Inferior parietal cortex (tissue), 1 donor: ENCODE measurements around the gene NXPH4.

Experiments
- DNase-seq: peaks from one replicate; pipeline ENCODE4 v3.0.0-alpha.2; 2016; ENCODE audit errors: extremely low spot score

The NXPH4 gene

DNA sequence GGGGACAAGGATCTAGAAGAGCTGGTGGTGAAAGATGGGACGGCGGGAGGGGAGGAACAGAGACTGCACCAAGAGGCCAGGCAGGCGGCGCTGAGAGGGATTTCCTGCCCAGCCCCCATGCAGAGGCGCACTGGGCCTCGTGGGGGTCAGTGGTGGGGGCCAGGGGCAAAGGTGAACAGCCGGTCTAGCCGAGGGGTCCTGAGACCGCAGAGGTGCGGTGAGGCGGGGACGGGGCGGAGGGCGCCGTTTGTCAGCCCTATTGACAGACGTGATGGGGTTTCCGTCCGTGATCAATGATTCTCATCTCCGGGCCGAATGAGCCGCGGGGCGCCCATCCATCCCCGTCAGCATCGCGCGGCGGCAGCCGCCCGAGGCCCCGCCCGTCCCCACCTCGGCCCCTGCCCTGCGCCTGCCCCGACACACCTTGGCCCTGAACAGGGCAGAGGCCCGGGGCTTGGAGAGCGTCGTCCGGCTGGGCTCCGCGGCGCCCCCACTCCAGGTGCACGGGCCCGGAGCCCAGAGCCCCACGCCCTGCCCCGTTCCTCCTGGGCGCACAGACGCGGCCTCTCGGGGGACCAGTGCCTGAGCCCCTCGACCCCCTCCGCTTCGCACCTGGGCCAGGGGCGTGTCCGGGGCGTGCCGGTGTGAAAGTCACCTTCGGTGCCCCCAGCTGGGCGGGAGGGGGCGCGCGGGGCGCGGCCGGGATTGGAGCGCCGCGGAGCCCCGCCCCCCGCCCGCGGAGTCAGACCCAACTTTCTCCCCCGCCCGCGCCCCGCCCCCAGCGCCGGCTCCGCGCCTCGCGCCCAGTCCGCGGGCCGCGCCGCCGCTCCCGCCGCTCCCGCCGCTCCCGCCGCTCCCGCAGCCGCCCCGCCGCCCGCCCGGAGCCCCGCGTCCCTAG is at the start of gene NXPH4:
Gene NXPH4, plus strand, starts transcription at position 781 of the 898 bp plus-strand sequence. CDS start 176 bp downstream, outside the sequence.
- no peak for DNase-seq

DNA sequence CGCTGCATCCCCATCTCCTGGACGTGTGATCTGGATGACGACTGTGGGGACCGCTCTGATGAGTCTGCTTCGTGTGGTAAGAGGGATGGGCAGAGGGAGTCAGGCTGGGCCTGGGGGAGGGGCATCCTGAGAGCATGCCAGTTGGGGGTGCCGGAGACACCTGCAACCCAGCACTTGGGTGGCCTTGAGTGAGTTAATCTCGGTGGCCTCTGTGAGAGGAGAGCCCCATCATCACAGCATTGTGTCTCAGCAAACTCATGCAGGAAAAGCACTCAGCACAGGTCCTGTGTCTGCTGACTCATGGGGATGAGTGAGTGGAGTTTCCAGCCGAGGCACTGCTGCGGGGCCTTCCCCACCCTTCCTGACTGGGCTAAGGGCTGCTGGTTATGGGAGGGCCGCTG is 49.6 kb upstream of the NXPH4 start:
- no peak for DNase-seq

DNA sequence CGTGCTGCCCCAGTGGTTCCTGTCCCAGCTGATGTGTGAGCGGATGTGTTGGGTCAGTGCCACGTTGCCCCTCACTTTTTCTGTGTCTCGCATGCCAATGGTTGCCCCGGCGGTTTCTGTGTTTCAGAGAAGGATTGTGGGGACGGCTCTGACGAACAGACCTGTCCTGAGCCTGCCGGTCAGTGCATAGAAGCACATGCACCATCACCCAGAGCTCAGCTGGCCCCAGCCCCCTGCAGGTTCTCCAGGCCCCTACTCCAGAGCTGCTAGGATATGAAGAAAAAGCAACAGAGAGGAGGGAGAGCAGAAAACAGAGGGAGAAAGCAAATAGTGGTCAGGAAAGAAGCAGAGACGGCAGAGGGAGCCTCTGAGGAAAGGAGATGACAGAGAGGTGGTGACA is 48.5 kb upstream of the NXPH4 start:
- no peak for DNase-seq

DNA sequence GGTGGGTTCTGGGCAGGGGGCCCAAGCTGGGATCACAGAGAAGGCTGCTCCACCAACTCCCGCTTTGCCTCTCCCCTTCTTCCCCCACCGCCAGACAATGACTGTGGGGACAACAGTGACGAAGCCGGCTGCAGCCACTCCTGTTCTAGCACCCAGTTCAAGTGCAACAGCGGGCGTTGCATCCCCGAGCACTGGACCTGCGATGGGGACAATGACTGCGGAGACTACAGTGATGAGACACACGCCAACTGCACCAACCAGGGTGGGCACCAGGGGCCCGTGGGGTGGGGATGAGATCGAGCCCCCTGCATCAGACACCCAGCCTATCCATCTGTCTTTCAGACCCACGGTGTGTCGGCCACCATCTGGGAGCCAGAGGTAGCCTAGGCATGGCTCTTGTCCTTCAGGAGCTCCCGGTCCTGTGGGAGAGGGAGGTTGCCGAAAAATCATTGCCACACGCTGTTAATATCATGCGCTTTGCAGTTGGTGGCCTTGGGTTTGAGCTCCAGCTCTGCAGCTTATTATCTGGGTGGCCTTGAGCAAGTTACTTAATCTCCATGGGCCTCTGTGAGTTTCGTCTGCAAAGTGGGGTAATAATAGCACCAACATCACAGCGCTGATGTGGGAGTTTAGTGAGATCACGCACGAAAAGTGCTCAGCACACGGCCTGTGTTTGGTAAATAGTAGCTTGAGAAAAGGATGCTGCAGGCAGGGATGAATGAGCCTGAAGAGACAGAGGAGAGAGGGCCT is 47.4 kb upstream of the NXPH4 start:
- DNase-seq = no peak

DNA sequence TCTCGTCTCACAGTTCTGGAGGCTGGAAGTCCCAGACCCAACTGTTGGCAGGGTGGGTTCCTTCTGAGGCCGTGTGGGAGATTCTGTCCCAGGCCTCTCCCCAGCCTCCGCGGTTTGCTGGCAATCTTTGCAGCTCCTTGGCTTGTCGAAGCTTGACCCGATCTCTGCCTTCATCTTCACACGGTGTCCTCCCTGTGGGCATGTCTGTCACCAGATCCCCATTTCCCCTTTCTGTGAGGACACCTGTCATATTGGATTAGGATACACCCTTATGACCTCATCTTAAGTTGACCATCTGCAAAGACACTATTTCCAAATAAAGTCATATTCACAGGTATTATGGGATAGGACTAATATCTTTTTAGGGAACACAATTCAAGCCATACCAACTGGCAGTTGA is 46.6 kb upstream of the NXPH4 start:
- DNase-seq = no peak

DNA sequence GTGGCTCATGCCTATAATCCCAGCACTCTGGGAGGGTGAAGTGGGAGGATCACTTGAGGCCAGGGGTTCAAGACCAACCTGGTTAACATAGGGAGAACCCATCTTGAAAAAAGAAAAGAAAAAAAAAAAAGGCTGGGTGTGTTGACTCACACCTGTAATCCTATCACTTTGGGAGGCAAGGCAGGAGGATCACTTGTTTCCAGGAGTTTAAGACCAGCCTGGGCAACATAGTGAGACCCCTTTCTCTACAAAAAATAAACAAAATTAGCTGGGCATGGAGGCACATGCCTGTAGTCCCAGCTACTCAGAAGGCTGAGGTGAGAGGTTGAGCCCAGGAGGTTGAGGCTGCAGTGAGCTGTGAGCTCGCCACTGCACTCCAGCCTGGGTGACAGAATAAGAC is 46.2 kb upstream of the NXPH4 start:
- DNase-seq = no peak

DNA sequence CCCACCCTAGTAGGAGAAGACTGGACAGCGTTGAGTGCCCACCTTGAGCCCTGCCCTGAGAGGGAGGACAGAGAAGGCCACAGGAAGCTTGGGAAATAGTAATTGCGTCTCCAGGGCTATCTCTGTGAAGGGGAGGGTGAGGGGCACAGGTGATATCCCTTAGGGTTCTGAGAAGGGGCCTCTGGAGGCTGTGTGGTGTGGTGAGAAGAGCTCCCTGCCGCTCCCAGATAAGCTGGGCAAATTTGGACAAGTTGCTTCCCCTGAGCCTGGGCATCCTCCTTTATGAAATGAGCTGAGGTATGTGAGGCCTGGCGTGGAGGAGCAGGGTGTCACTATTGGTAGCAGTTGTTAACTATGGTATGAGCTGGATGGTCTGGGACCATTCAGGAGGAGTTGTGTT is 45.7 kb upstream of the NXPH4 start:
- DNase-seq = no peak

DNA sequence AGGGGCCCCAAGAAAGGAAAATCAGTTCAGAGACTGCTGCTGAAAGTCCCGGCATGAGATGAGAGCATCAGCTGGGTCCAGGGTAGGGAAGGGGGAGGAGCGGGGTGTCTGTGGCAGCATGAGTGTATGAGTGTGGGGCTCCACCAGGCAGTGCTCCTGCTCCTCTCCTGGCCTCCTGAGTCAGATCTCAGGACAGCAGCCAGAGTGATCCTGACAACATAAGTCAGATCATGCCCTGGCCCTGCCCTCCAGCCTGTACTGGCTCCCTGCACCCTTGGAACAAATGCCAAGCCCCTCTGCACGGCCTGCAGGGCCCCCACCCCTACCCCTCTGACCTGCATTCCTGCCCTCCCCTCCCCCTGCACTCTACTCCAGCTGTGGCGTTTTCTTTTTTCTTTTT is 44.9 kb upstream of the NXPH4 start:
- no peak for DNase-seq

DNA sequence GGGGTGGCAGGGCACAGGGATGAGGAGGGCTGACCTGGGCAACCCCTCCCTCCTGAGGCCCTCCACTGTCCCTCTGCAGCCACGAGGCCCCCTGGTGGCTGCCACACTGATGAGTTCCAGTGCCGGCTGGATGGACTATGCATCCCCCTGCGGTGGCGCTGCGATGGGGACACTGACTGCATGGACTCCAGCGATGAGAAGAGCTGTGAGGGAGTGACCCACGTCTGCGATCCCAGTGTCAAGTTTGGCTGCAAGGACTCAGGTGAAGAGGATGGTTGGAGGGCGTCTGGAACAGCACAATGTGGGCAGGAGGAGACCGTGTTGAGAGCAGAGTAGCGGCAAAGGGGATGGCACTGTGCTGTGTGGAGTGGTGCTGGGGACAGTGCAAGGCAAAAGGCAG is 43.5 kb upstream of the NXPH4 start:
- no peak for DNase-seq

DNA sequence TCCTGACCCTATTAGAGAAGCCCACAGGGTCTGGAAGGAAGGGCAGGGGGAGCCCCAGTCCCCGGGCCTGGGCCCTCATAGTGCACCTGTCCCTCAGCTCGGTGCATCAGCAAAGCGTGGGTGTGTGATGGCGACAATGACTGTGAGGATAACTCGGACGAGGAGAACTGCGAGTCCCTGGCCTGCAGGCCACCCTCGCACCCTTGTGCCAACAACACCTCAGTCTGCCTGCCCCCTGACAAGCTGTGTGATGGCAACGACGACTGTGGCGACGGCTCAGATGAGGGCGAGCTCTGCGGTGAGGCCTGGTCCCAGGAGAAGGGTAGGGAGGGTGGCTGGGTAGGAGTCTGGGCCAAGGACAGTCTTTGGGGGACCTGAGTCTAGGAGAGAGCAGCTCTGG is 42.9 kb upstream of the NXPH4 start:
- no peak for DNase-seq

DNA sequence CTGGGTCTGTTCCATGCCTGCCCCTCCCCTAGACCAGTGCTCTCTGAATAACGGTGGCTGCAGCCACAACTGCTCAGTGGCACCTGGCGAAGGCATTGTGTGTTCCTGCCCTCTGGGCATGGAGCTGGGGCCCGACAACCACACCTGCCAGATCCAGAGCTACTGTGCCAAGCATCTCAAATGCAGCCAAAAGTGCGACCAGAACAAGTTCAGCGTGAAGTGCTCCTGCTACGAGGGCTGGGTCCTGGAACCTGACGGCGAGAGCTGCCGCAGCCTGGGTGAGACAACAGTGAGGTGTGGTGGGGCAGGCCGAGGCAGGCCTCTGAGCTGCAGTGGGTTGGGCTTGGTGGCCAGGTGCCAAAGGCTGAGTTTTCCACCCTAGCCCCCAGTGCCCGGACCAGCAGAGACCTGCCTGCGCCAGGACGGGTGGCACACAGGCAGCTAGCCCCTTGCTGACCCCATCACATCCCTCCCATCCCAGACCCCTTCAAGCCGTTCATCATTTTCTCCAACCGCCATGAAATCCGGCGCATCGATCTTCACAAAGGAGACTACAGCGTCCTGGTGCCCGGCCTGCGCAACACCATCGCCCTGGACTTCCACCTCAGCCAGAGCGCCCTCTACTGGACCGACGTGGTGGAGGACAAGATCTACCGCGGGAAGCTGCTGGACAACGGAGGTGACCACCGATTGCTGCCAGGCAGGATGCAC is 41.0 kb upstream of the NXPH4 start:
- peak; percentile 79 for DNase-seq

DNA sequence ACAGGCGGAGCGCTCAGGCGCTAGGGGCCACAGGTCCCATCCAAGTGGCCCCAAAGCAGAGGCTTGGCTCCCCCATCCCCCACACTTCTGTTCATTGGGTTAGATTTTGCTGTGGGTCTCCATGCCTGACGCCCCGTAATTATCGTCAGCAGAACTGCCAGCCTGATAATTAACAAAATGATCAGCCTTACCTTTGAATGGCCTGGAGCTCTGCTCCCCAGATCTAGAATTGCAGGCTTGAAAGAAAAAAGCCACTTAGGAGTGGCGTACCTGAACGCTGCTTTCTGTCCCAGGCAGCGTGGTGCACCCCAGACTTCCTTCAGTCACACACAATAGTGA is 40.5 kb upstream of the NXPH4 start:
- DNase-seq = no peak

DNA sequence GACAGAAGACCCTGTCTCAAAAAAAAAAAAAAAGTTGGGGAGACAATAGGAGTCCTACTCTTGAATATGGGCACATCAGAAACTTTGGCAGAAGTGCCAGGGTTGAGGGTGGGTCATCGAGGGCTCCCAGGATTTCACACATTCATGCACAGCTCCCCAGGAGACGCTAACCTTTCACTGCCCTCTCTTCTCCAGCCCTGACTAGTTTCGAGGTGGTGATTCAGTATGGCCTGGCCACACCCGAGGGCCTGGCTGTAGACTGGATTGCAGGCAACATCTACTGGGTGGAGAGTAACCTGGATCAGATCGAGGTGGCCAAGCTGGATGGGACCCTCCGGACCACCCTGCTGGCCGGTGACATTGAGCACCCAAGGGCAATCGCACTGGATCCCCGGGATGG is 39.7 kb upstream of the NXPH4 start:
- DNase-seq = no peak

DNA sequence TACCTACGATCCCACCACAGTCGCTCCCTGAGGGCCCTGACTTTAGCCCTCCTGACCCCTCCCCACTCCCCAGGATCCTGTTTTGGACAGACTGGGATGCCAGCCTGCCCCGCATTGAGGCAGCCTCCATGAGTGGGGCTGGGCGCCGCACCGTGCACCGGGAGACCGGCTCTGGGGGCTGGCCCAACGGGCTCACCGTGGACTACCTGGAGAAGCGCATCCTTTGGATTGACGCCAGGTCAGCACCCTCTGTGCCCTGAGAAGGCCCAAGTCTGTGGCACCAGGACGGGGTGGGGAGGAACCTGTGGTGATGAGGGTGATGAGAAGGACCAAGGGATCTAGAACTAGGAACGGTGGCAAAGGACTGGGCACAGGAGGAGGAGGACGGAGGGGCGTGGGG is 39.2 kb upstream of the NXPH4 start:
- DNase-seq = no peak

DNA sequence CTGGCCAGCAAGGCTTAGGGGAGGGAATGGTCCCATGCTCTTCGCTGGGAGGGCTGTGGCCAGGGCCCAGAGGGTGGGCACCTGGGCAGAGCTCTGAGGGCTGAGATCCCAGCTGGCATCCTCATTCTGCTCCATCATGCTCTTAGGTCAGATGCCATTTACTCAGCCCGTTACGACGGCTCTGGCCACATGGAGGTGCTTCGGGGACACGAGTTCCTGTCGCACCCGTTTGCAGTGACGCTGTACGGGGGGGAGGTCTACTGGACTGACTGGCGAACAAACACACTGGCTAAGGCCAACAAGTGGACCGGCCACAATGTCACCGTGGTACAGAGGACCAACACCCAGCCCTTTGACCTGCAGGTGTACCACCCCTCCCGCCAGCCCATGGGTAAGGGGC is 38.4 kb upstream of the NXPH4 start:
- no peak for DNase-seq

DNA sequence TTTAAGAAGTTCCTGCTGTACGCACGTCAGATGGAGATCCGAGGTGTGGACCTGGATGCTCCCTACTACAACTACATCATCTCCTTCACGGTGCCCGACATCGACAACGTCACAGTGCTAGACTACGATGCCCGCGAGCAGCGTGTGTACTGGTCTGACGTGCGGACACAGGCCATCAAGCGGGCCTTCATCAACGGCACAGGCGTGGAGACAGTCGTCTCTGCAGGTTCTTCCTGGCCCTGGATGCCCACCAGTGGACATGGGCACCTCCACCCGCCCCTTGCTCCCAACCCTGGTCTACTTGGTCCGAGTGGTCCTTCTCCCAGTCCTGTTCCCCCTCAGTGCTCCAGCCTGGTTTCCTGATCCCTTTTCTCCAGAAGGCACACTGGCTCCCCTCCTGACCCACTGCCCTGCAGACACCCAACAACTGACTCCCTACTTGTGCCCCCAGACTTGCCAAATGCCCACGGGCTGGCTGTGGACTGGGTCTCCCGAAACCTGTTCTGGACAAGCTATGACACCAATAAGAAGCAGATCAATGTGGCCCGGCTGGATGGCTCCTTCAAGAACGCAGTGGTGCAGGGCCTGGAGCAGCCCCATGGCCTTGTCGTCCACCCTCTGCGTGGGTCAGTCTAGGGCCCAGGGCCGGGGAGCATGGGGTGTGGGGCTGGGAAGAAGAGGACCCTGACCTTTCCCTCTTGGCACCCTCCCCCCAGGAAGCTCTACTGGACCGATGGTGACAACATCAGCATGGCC is 37.1 kb upstream of the NXPH4 start:
- no peak for DNase-seq

DNA sequence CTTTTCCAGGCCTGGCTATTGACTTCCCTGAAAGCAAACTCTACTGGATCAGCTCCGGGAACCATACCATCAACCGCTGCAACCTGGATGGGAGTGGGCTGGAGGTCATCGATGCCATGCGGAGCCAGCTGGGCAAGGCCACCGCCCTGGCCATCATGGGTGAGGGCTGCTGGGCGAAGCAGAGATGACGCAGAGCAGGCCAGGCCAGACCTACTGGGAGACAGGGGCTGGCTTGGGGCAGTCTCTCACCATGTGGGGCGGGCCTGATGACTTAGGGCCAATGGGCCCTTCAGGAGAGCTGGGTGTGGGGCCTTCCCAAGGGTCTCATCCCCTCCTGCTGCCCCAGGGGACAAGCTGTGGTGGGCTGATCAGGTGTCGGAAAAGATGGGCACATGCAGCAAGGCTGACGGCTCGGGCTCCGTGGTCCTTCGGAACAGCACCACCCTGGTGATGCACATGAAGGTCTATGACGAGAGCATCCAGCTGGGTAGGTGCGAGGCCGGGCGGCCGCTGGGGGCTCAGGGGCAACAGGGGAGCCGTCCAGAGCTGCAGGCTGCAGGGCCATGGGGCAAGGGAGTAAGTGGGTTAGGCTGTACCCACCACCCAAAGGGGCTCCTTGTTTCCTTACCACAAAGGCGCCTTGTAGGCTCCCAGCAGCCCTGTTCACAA is 36.1 kb upstream of the NXPH4 start:
- no peak for DNase-seq

DNA sequence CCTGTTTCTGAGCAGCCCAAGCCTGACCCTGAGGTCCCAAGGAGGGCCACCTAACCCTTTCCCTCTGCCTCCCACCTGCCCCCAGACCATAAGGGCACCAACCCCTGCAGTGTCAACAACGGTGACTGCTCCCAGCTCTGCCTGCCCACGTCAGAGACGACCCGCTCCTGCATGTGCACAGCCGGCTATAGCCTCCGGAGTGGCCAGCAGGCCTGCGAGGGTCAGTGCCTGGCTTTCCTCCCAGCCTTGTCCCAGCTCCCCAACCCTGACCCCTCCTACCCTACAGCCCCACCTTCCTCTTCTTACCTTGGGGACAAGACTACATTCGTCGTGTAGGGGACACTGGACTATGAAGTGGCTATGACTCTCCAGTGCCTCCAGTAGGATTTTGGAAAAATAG is 35.5 kb upstream of the NXPH4 start:
- no peak for DNase-seq

DNA sequence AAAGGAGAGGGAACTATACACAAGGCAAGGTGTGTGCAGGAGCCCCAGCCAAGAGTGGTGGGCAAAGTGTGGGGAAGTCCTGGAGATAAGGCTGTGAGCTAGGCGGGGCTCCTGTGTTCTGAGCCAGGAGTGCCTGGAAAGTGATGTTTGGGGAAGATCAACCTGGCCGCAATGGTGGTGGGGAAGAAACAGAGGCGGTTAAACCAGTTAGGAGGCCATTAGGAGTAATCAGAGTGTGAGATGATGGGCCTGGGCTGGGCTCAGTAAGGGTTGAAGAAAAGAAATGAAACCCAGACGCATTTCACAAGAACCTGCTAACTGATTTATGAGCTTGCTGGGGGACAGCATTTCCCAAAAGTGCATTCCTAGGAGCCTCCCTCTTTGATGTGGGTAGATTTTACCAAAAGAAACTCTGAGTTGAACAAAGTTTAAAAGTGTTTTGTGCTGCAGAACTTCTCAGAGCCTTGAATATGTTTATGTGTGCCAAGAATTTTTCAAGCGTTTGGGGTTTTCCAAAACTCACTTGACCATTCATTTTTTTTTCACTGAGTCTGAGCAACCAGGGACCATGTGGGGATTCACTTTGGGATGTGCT is 34.9 kb upstream of the NXPH4 start:
- DNase-seq = no peak

DNA sequence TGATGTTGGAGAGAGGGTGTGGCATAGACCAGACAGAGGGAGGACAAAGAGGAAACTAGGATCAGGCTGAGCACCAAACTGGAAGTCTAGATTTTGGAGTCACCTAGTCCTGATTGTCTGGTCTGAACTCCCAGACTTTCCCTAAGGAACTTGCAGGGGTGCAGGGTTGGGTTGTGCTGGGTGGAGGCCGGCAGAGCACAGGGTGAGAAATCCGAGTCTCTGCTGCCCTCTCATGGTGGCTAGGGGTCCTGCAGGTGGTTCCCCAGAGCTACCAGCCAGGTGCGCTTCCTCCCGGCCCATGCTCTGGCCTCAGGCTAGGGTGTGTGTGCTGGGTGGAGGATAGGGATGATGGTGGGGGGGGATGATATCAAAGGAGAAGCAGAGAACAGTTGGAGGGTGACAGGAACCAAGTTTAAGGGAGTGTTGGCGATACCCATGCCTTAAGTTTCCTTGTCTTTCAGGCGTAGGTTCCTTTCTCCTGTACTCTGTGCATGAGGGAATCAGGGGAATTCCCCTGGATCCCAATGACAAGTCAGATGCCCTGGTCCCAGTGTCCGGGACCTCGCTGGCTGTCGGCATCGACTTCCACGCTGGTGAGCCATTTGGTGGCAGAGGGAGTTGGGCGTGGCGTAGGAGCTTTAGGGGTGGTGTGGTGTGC is 33.5 kb upstream of the NXPH4 start:
- DNase-seq = peak; percentile 74
